NCI-H526 treated with DMSO at 0.1 percent for 48 hours (cell line): ENCODE results near the gene TMEM272.
"Not testable (repeated sequence)": the region's sequence is repeated elsewhere in the genome, so short reads cannot be mapped to it uniquely, and the experiment has no call there.

Experiments used
- DNase-seq: peaks from one replicate; lab custom pipeline; 2025; lab: John Stamatoyannopoulos, UW

Gene TMEM272

GRCh38 chr13:51824712-51825111 is 20.3 kb downstream of the TMEM272 start:
- DNase-seq: not testable (repeated sequence)

DNA sequence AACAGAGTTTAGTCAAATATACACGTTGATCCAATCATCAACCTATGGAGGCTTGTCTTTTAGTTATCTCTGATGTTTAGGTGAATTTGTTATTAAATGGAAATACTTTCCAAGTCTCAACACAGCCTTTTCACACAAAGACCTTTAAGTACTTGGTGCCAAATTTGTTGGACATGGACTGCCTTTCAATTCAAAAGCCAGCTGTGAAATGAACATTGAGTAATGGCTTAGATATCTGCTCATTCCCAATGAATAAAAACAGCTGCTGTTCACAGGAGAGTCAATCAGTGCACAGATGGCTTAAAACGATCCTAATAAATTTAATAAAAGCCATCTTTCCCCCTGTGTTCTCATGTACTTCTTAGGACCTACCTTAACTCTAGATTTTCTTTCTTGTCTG is 21.1 kb downstream of the TMEM272 start:
- no peak for DNase-seq

GRCh38 chr13:51823359-51823758 is 21.6 kb downstream of the TMEM272 start:
- DNase-seq: no peak

DNA sequence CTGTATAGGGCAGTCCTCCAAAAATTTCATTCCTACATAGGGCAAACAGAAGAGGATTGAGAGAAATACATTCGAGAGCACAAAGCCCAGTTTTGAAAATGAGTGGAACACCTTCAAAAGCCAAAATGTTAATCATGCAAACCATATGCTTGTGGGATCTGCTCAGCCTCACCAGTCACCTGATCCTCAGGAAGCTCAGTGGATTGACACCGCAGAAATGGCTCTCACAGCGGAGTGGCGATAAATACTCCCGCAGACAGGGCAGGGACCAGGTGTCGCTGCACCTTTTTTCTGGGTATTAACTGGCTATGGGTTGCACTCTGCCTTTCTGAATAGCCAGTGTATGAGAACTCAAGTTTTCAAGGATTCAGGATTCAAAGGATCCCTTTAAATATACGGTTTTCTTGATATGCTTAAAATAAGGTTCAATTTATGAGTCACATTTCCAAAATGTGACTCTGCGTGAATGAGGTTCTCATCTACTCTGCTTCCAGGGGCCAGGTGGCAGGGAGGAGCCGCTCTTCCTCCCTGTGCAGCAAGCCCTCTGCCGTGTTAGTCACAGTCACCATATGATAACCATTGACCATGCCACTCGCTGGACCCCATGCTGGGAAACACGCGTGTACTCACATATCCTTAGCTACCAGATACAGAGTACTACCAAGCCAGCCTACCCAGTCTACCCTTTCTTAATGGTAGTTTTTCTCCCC is 22.7 kb downstream of the TMEM272 start:
- peak; percentile 62 for DNase-seq

GRCh38 chr13:51821606-51822005 is 23.4 kb downstream of the TMEM272 start:
- DNase-seq: no peak

- no peak for DNase-seq
These were observed 24.9 kb downstream of the TMEM272 start for GRCh38 chr13:51820016-51820597.

GRCh38 chr13:51819544-51819943 is 25.4 kb downstream of the TMEM272 start:
- no peak for DNase-seq

GRCh38 chr13:51818781-51819511 is 26.0 kb downstream of the TMEM272 start:
- no peak for DNase-seq

GRCh38 chr13:51818276-51818675 is 26.7 kb downstream of the TMEM272 start:
- no peak for DNase-seq

DNA sequence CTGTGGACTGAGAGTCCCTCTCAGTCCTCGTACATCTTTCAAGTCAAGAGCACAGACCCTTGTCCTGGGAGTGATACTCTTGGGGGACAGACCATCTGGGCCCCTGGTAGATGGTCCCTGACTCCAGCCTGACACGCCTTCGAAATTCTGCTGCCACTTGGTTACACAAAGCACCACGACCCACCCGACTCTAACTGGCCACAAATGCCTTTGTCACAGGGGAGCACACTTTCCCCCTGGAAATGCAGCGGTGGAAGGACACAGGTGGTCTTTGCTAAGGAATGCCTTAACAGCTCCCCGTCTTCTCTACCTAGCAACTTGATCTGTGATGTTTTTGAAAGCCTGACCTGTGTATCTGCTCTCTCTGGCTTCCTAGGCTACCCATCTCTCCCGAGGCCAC is 27.3 kb downstream of the TMEM272 start:
- no peak for DNase-seq

DNA sequence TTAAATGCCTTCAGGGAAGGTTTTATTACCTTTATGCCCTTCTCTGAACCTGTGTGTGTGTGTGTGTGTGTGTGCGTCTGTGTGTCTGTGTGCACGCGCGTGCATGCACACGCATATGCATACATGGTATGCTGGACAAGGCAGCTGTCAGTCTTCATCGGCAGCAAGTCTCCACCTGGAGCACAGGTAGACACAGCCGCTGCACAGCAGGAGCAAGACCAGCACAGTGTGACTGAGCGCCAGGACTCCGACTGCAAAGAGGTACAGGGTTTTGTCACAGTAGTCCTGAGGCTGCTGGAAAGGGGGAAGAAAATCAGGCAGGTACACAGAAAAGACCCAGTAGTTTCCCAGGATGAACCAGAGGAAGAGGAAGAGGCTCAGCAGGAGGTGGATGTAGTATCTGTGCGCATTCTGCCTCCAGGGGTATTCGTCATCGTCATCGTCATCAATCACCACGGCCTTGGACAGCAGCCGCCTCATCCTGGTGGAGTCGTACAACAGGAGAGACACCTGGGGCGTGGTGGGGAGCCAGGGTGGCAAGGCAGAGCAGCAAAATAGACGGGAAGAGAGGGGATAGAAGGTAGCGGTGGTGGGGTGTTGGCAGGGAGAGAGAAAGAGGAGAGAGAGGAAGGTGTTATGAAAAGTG is 28.2 kb downstream of the TMEM272 start:
- DNase-seq: no peak

DNA sequence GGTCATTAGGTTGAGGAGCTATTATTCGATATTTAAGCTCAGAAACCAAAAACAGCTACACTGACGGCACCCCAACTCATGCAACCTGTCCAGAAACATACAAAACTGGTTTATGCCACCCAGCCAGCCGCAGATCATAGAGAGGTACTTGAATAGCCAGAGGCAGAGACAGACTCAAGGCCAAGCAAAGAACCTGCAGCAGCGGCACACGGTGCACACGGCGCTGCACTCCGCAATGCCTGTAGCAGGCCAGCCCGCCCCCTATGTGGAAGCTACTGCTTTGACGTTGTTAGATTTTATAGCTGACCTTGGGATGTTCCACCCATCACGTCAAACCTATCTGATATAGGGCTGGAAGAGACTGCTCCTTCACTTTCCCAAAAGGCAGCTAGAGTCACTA is 29.1 kb downstream of the TMEM272 start:
- DNase-seq: no peak

GRCh38 chr13:51814825-51815650 is 29.9 kb downstream of the TMEM272 start:
- peak; percentile 58 for DNase-seq

DNA sequence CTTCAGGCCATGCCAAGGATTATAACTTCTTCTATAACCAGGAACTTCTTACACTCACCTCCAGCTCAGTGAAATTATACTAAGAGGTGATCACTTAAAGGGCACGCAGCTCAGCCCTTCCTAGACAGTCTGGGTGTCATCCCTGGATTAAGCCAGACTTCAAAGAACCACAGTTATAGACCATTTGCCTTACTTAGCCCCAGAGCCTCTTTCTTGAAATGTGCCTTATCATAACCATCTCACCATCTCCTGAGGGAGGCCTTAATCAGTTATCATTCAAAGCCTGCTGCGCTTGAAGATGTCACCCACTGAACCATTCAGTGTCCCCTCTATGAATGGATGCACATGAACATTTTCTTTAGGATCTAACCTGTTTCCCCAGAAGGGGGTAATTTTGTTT is 30.9 kb downstream of the TMEM272 start:
- DNase-seq: no peak

DNA sequence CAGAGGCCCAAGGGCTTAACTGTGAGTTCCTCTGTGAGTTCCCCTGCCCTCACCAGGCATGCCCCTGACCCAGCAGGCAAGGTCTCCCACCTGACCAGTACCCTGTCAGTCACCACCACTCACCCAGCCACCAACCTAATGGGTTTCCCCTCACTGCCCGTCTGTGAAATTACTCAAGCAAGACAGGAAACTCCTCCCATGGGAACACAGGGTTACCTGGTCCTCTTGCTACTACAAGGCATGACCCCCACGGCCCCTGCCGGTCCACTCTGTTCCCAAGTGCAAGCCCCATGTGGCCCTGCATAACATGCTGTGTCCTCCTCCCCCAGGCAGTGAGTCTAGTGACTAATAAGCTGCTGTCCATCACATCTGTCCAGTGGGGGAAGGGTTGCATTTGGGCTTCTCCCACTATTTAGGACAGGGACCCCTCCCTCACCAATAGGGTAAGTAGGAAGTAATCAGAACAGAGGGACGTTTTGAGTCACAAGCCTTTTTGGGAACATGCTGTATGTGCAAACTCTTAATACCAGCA is 33.0 kb downstream of the TMEM272 start:
- DNase-seq: no peak

DNA sequence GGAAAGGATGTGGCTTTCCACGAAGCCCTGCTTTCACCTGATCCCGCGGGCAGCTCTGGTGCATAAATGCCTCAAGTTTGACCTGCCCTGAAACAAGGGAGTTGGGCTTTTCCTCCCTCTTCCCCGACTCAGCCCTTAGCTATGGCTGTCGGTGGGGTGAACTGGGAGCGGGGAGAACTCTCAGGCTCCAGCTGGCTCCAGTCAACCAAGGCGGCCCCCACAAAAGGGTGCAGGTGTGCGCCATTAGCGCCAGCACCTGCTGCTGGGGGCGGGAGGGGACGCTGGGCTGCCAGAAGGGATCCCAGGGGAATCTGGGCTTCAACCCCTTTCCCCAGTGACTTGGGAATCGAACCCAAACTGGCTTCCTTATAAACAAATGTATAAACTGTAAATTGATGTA is 33.9 kb downstream of the TMEM272 start:
- DNase-seq: peak; percentile 66

GRCh38 chr13:51808811-51809210 is 36.2 kb downstream of the TMEM272 start:
- DNase-seq: no peak

- DNase-seq: no peak
These were observed 37.9 kb downstream of the TMEM272 start for GRCh38 chr13:51807041-51807440.

GRCh38 chr13:51806566-51806965 is 38.4 kb downstream of the TMEM272 start:
- DNase-seq: no peak

DNA sequence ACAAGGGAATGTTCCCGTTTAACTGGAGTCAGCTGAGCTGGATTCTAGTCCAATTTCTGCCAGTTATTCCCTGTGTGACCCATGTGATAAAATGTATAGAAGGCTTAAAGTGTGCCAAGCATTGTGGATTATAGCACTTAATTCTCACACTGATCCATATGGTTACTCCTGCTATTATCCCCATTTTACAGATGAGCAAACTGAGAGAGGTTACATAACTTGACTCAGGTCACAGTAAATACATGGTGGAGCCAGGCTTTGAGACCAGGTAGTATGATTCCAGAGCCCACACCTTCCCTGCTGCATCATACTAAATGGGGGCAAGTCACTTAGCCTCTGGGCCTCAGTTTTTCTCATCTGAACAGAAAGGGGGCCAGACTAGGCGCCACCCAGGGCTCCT is 39.1 kb downstream of the TMEM272 start:
- DNase-seq: no peak

- DNase-seq: no peak
These were observed 39.7 kb downstream of the TMEM272 start for GRCh38 chr13:51805313-51805712.
